Activated T-cell treated with anti-CD3 and anti-CD28 coated beads, Interleukin-2, amount 50 U/mL, for 4 hours (primary cell): Measurements from ENCODE around the gene AGXT. TPM values are rescaled to one million over a fixed set of nuclear protein-coding genes. Genes with fewer than 3 reads are reported as not detected.

Source experiments
- ATAC-seq, 2 donors: fragments of 200-7000 bp; cut with Tn5 transposase; one replicate each; pipeline ENCODE4 v1.10.0; 2021
- DNase-seq: peaks from one replicate; pipeline ENCODE4 v3.0.0-alpha.2; 2020
- H3K27me3 Mint-ChIP-seq: one replicate; pipeline ENCODE4 v1.8.0; 2021; ENCODE audit warnings: low read depth, mixed read lengths
- H3K36me3 Mint-ChIP-seq: one replicate; pipeline ENCODE4 v1.8.0; 2022; ENCODE audit warnings: mixed read lengths; ENCODE audit not compliant: insufficient read depth
- H3K4me1 Mint-ChIP-seq: one replicate; pipeline ENCODE4 v1.8.0; 2021; ENCODE audit warnings: low read depth, mixed read lengths
- H3K4me3 Mint-ChIP-seq: one replicate; pipeline ENCODE4 v1.8.0; 2021; ENCODE audit warnings: mild to moderate bottlenecking, moderate library complexity, mixed read lengths
- H3K9me3 Mint-ChIP-seq: one replicate; pipeline ENCODE4 v1.8.0; 2021; ENCODE audit warnings: mixed read lengths
- total RNA-seq, 3 donors: library from RNA; stranded (reverse); gene quantifications; one replicate each; pipeline ENCODE4 v1.2.1, GENCODE V29; 2021

AGXT gene
- total RNA-seq, 3 donors from 2014 or later: 0.33 to 0.43 (median 0.34) TPM

- Mint-ChIP-seq H3K4me3 (no peak overlapping the region), H3K36me3 (no peaks in the 10 kb centered on the region)
These were observed 17.3 kb upstream of the AGXT start for GRCh38 chr2:240851078-240851991.

GRCh38 chr2:240852671-240853314 lies 15.8 kb upstream of the AGXT start:
- no peaks in the 10 kb centered on the region for H3K36me3 Mint-ChIP-seq
- ATAC-seq (no peak), DNase-seq (no peak)
- H3K4me3 Mint-ChIP-seq: no peak overlapping the region
- peaks cover 5% of the 10 kb centered on the region for H3K27me3 Mint-ChIP-seq
- H3K9me3 Mint-ChIP-seq: peaks cover 8% of the 10 kb centered on the region
- no peaks in the 10 kb centered on the region for H3K4me1 Mint-ChIP-seq

More at GRCh38 chr2:240851078-240851991, 17.3 kb upstream of the AGXT start:
- H3K9me3 Mint-ChIP-seq: peaks cover 8% of the 10 kb centered on the region
- H3K4me1 Mint-ChIP-seq: no peaks in the 10 kb centered on the region
- DNase-seq (peak; percentile 85), ATAC-seq (peak; percentile 91 to 95)
- H3K27me3 Mint-ChIP-seq: peaks cover 5% of the 10 kb centered on the region

GRCh38 chr2:240855670-240856069 lies 13.0 kb upstream of the AGXT start:
- DNase-seq: no peak
- peaks cover 5% of the 10 kb centered on the region for H3K27me3 Mint-ChIP-seq
- ATAC-seq: no peak
- no peak overlapping the region for H3K4me3 Mint-ChIP-seq
- H3K4me1 Mint-ChIP-seq: no peaks in the 10 kb centered on the region
- H3K36me3 Mint-ChIP-seq: no peaks in the 10 kb centered on the region
- peaks cover 8% of the 10 kb centered on the region for H3K9me3 Mint-ChIP-seq

GRCh38 chr2:240856151-240856980 lies 12.3 kb upstream of the AGXT start:
- DNase-seq: no peak
- Mint-ChIP-seq H3K9me3 (peaks cover 8% of the 10 kb centered on the region), H3K27me3 (peaks cover 5% of the 10 kb centered on the region), H3K4me3 (no peak overlapping the region), H3K36me3 (no peaks in the 10 kb centered on the region), H3K4me1 (no peaks in the 10 kb centered on the region)
- no peak for ATAC-seq

- H3K4me1 Mint-ChIP-seq: no peaks in the 10 kb centered on the region
- no peak for ATAC-seq
- H3K36me3 Mint-ChIP-seq: no peaks in the 10 kb centered on the region
- peaks cover 3% of the 10 kb centered on the region for H3K27me3 Mint-ChIP-seq
- H3K4me3 Mint-ChIP-seq: no peak overlapping the region
- peaks cover 8% of the 10 kb centered on the region for H3K9me3 Mint-ChIP-seq
- no peak for DNase-seq
These were observed 11.3 kb upstream of the AGXT start for GRCh38 chr2:240857039-240858008.

GRCh38 chr2:240858321-240858720 lies 10.3 kb upstream of the AGXT start:
- H3K4me1 Mint-ChIP-seq: no peaks in the 10 kb centered on the region
- peaks cover 8% of the 10 kb centered on the region for H3K9me3 Mint-ChIP-seq
- ATAC-seq: no peak

GRCh38 chr2:240858871-240859270 lies 9.8 kb upstream of the AGXT start:
- DNase-seq: no peak
- peaks cover 8% of the 10 kb centered on the region for H3K9me3 Mint-ChIP-seq
- peaks cover 2% of the 10 kb centered on the region for H3K27me3 Mint-ChIP-seq
- H3K4me3 Mint-ChIP-seq: no peak overlapping the region
- no peak for ATAC-seq
- no peaks in the 10 kb centered on the region for H3K4me1 Mint-ChIP-seq
- H3K36me3 Mint-ChIP-seq: no peaks in the 10 kb centered on the region

More at GRCh38 chr2:240858321-240858720, 10.3 kb upstream of the AGXT start:
- Mint-ChIP-seq H3K27me3 (peaks cover 2% of the 10 kb centered on the region), H3K36me3 (no peaks in the 10 kb centered on the region), H3K4me3 (no peak overlapping the region)
- no peak for DNase-seq

GRCh38 chr2:240861547-240861946 lies 7.1 kb upstream of the AGXT start:
- DNase-seq (no peak), ATAC-seq (no peak)
- Mint-ChIP-seq H3K27me3 (no peaks in the 10 kb centered on the region), H3K4me1 (no peaks in the 10 kb centered on the region), H3K9me3 (no peaks in the 10 kb centered on the region), H3K4me3 (no peak overlapping the region), H3K36me3 (no peaks in the 10 kb centered on the region)

- Mint-ChIP-seq H3K9me3 (no peaks in the 10 kb centered on the region), H3K4me3 (no peak overlapping the region), H3K4me1 (no peaks in the 10 kb centered on the region), H3K27me3 (peaks cover 4% of the 10 kb centered on the region), H3K36me3 (no peaks in the 10 kb centered on the region)
- DNase-seq: no peak
- no peak for ATAC-seq
These were observed 4.1 kb upstream of the AGXT start for GRCh38 chr2:240864475-240864874.

GRCh38 chr2:240865391-240865790 lies 3.2 kb upstream of the AGXT start:
- ATAC-seq: no peak
- Mint-ChIP-seq H3K36me3 (no peaks in the 10 kb centered on the region), H3K4me3 (no peak overlapping the region), H3K27me3 (peaks cover 5% of the 10 kb centered on the region), H3K4me1 (no peaks in the 10 kb centered on the region), H3K9me3 (no peaks in the 10 kb centered on the region)
- DNase-seq: no peak

GRCh38 chr2:240869109-240869955 lies 708 bp downstream of the AGXT start:
- H3K36me3 Mint-ChIP-seq: no peaks in the 10 kb centered on the region
- no peak overlapping the region for H3K4me3 Mint-ChIP-seq
- ATAC-seq: no peak
- H3K27me3 Mint-ChIP-seq: peaks cover 5% of the 10 kb centered on the region
- no peak for DNase-seq
- H3K9me3 Mint-ChIP-seq: no peaks in the 10 kb centered on the region
- H3K4me1 Mint-ChIP-seq: no peaks in the 10 kb centered on the region

- DNase-seq (no peak), ATAC-seq (no peak)
- no peaks in the 10 kb centered on the region for H3K36me3 Mint-ChIP-seq
- no peaks in the 10 kb centered on the region for H3K9me3 Mint-ChIP-seq
- peaks cover 5% of the 10 kb centered on the region for H3K27me3 Mint-ChIP-seq
- no peak overlapping the region for H3K4me3 Mint-ChIP-seq
- H3K4me1 Mint-ChIP-seq: no peaks in the 10 kb centered on the region
These were observed 1.6 kb downstream of the AGXT start for GRCh38 chr2:240869956-240870875.
